DOHH2 (cell line): ENCODE measurements around the gene ITPR1.

Source experiments
- H3F3A ChIP-seq: fragments of 200-600 bp; sonication (generic), shearing (Covaris generic); 2 replicates; pipeline ENCODE4 v1.6.0; 2016; ENCODE audit warnings: antibody characterized with exemption, mild to moderate bottlenecking; ENCODE audit not compliant: control insufficient read depth, insufficient read depth
- H3K27ac ChIP-seq: fragments of 200-600 bp; sonication (generic); 2 replicates; pipeline ENCODE4 v1.5.1; 2014; ENCODE audit warnings: low read depth, mild to moderate bottlenecking, low read length, moderate library complexity
- H3K27me3 ChIP-seq: fragments of 200-600 bp; sonication (generic); 2 replicates; pipeline ENCODE4 v1.6.1; 2014; ENCODE audit warnings: mild to moderate bottlenecking, low read length, mixed read lengths; ENCODE audit not compliant: control insufficient read depth
- H3K36me3 ChIP-seq: fragments of 200-600 bp; sonication (generic); 2 replicates; pipeline ENCODE4 v1.6.1; 2014; ENCODE audit warnings: mild to moderate bottlenecking, low read length, moderate library complexity, mixed read lengths; ENCODE audit not compliant: control insufficient read depth
- H3K4me1 ChIP-seq: fragments of 200-600 bp; sonication (generic); 2 replicates; pipeline ENCODE4 v1.6.1; 2014; ENCODE audit warnings: mild to moderate bottlenecking, low read length, mixed read lengths; ENCODE audit not compliant: control insufficient read depth
- H3K4me2 ChIP-seq: fragments of 200-600 bp; sonication (generic); 2 replicates; pipeline ENCODE4 v1.6.0; 2014; ENCODE audit warnings: mild to moderate bottlenecking, low read length, moderate library complexity
- H3K4me3 ChIP-seq: fragments of 200-600 bp; sonication (generic); 2 replicates; pipeline ENCODE4 v1.5.1; 2014; ENCODE audit warnings: mild to moderate bottlenecking, low read length, mixed read lengths
- H3K79me2 ChIP-seq: fragments of 200-600 bp; sonication (generic); 2 replicates; pipeline ENCODE4 v1.6.1; 2014; ENCODE audit warnings: mild to moderate bottlenecking, low read length, mixed read lengths; ENCODE audit not compliant: control insufficient read depth
- H3K9me2 ChIP-seq: fragments of 200-600 bp; sonication (generic); replicated peaks from 2 replicates; pipeline ENCODE4 v1.6.1; 2014; ENCODE audit warnings: mild to moderate bottlenecking, low read length, mixed read lengths; ENCODE audit not compliant: control insufficient read depth
- H3K9me3 ChIP-seq: fragments of 200-600 bp; sonication (generic); 2 replicates; pipeline ENCODE4 v1.6.1; 2014; ENCODE audit warnings: antibody characterized with exemption, low read length, mixed read lengths; ENCODE audit not compliant: control insufficient read depth, insufficient read depth
- H4K20me1 ChIP-seq: fragments of 200-600 bp; sonication (generic); 2 replicates; pipeline ENCODE4 v1.6.0; 2014; ENCODE audit warnings: low read depth, mild to moderate bottlenecking, antibody characterized with exemption, low read length, moderate library complexity; ENCODE audit not compliant: control insufficient read depth, insufficient read depth
- EZH2phosphoT487 ChIP-seq: fragments of 200-600 bp; sonication (generic); IDR thresholded peaks from 2 replicates; pipeline ENCODE4 v1.6.1; 2017; ENCODE audit warnings: borderline replicate concordance, mild to moderate bottlenecking, antibody characterized with exemption, low read length, moderate library complexity, mixed read lengths
- TF ChIP-seq, protein P1 (sequence below): fragments of 200-600 bp; sonication (generic); IDR thresholded peaks from one replicate; pipeline ENCODE4 v1.5.1; 2014; ENCODE audit warnings: antibody characterized with exemption, mild to moderate bottlenecking, low read depth, low read length; ENCODE audit not compliant: poor library complexity, severe bottlenecking

The ITPR1 gene

DNA sequence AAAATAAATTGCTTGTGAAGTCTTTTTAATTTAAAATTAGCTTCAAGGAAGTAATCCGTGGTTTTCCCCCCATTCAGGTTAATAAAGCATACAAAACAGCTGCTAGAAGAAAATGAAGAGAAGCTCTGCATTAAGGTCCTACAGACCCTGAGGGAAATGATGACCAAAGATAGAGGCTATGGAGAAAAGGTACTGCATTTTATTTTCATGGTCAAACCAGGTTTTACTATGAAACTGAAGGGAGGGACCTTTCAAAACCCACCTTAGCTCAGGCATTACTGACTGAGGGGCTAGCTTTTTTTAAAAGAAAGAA lies 218.5 kb downstream of the ITPR1 start:
- H3K36me3 ChIP-seq, result peaks cover 24% of the 10 kb centered on the region

GRCh38 chr3:4712109-4712508 lies 219.0 kb downstream of the ITPR1 start:
- H4K20me1 ChIP-seq, result no peaks in the 10 kb centered on the region
- no peak overlapping the region for H3K27ac ChIP-seq
- no peaks in the 10 kb centered on the region for H3F3A ChIP-seq
- H3K9me3 ChIP-seq, result no peaks in the 10 kb centered on the region
- H3K4me3 ChIP-seq, result no peak overlapping the region
- H3K79me2 ChIP-seq, result no peaks in the 10 kb centered on the region
- H3K4me1 ChIP-seq, result no peaks in the 10 kb centered on the region
- H3K4me2 ChIP-seq, result no peak overlapping the region
- H3K27me3 ChIP-seq, result no peaks in the 10 kb centered on the region
- TF ChIP-seq EZH2phosphoT487, result no peak
- peaks cover 21% of the 10 kb centered on the region for H3K36me3 ChIP-seq
- H3K9me2 ChIP-seq, result no peaks in the 10 kb centered on the region

More for the DNA sequence above, 218.5 kb downstream of the ITPR1 start:
- H3K4me1 ChIP-seq, result no peaks in the 10 kb centered on the region
- H3F3A ChIP-seq, result no peaks in the 10 kb centered on the region
- H3K4me3 ChIP-seq, result no peak overlapping the region
- no peaks in the 10 kb centered on the region for H3K27me3 ChIP-seq
- H3K79me2 ChIP-seq, result no peaks in the 10 kb centered on the region
- TF ChIP-seq, protein P1, sequence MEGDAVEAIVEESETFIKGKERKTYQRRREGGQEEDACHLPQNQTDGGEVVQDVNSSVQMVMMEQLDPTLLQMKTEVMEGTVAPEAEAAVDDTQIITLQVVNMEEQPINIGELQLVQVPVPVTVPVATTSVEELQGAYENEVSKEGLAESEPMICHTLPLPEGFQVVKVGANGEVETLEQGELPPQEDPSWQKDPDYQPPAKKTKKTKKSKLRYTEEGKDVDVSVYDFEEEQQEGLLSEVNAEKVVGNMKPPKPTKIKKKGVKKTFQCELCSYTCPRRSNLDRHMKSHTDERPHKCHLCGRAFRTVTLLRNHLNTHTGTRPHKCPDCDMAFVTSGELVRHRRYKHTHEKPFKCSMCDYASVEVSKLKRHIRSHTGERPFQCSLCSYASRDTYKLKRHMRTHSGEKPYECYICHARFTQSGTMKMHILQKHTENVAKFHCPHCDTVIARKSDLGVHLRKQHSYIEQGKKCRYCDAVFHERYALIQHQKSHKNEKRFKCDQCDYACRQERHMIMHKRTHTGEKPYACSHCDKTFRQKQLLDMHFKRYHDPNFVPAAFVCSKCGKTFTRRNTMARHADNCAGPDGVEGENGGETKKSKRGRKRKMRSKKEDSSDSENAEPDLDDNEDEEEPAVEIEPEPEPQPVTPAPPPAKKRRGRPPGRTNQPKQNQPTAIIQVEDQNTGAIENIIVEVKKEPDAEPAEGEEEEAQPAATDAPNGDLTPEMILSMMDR, result peak; percentile 4
- TF ChIP-seq EZH2phosphoT487, result no peak
- H3K9me2 ChIP-seq, result no peaks in the 10 kb centered on the region
- H3K9me3 ChIP-seq, result no peaks in the 10 kb centered on the region
- H4K20me1 ChIP-seq, result no peaks in the 10 kb centered on the region
- no peak overlapping the region for H3K4me2 ChIP-seq
- no peak overlapping the region for H3K27ac ChIP-seq

GRCh38 chr3:4714045-4714444 lies 220.9 kb downstream of the ITPR1 start:
- peaks cover 21% of the 10 kb centered on the region for H3K36me3 ChIP-seq
- no peaks in the 10 kb centered on the region for H3K9me3 ChIP-seq
- H3K4me2 ChIP-seq, result no peak overlapping the region
- H3K27me3 ChIP-seq, result no peaks in the 10 kb centered on the region
- no peak overlapping the region for H3K27ac ChIP-seq
- no peaks in the 10 kb centered on the region for H3K9me2 ChIP-seq
- no peaks in the 10 kb centered on the region for H4K20me1 ChIP-seq
- H3F3A ChIP-seq, result no peaks in the 10 kb centered on the region
- H3K79me2 ChIP-seq, result no peaks in the 10 kb centered on the region
- TF ChIP-seq, protein P1, result no peak
- TF ChIP-seq EZH2phosphoT487, result no peak
- H3K4me1 ChIP-seq, result no peaks in the 10 kb centered on the region
- no peak overlapping the region for H3K4me3 ChIP-seq

GRCh38 chr3:4716266-4716665 lies 223.1 kb downstream of the ITPR1 start:
- no peaks in the 10 kb centered on the region for H3F3A ChIP-seq
- H3K36me3 ChIP-seq, result peaks cover 17% of the 10 kb centered on the region
- no peaks in the 10 kb centered on the region for H4K20me1 ChIP-seq
- H3K9me2 ChIP-seq, result no peaks in the 10 kb centered on the region
- TF ChIP-seq, protein P1, result no peak
- no peak for TF ChIP-seq EZH2phosphoT487
- H3K4me3 ChIP-seq, result no peak overlapping the region
- H3K27me3 ChIP-seq, result no peaks in the 10 kb centered on the region
- no peak overlapping the region for H3K27ac ChIP-seq
- H3K4me1 ChIP-seq, result no peaks in the 10 kb centered on the region
- H3K4me2 ChIP-seq, result no peak overlapping the region
- no peaks in the 10 kb centered on the region for H3K79me2 ChIP-seq
- H3K9me3 ChIP-seq, result no peaks in the 10 kb centered on the region
